Fibroblast of pulmonary artery (primary cell): Measurements from ENCODE around the gene KIF16B.

Source experiments
- DNase-seq: peaks from one replicate; pipeline ENCODE4 v3.0.0-alpha.2; 2010; ENCODE audit warnings: low read depth
- H3K4me3 ChIP-seq: replicated peaks from 2 replicates; pipeline ENCODE4 v1.5.1; 2011; ENCODE audit warnings: low read depth, mild to moderate bottlenecking, control low read depth, low read length, moderate library complexity
- TF ChIP-seq, protein P1 (sequence below): IDR thresholded peaks from 2 replicates; pipeline ENCODE4 v1.5.1; 2011; ENCODE audit warnings: mild to moderate bottlenecking, control low read depth, low read length, inconsistent platforms; ENCODE audit errors: missing control alignments

Gene KIF16B, protein sequence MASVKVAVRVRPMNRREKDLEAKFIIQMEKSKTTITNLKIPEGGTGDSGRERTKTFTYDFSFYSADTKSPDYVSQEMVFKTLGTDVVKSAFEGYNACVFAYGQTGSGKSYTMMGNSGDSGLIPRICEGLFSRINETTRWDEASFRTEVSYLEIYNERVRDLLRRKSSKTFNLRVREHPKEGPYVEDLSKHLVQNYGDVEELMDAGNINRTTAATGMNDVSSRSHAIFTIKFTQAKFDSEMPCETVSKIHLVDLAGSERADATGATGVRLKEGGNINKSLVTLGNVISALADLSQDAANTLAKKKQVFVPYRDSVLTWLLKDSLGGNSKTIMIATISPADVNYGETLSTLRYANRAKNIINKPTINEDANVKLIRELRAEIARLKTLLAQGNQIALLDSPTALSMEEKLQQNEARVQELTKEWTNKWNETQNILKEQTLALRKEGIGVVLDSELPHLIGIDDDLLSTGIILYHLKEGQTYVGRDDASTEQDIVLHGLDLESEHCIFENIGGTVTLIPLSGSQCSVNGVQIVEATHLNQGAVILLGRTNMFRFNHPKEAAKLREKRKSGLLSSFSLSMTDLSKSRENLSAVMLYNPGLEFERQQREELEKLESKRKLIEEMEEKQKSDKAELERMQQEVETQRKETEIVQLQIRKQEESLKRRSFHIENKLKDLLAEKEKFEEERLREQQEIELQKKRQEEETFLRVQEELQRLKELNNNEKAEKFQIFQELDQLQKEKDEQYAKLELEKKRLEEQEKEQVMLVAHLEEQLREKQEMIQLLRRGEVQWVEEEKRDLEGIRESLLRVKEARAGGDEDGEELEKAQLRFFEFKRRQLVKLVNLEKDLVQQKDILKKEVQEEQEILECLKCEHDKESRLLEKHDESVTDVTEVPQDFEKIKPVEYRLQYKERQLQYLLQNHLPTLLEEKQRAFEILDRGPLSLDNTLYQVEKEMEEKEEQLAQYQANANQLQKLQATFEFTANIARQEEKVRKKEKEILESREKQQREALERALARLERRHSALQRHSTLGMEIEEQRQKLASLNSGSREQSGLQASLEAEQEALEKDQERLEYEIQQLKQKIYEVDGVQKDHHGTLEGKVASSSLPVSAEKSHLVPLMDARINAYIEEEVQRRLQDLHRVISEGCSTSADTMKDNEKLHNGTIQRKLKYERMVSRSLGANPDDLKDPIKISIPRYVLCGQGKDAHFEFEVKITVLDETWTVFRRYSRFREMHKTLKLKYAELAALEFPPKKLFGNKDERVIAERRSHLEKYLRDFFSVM (N-terminal part only)

DNA sequence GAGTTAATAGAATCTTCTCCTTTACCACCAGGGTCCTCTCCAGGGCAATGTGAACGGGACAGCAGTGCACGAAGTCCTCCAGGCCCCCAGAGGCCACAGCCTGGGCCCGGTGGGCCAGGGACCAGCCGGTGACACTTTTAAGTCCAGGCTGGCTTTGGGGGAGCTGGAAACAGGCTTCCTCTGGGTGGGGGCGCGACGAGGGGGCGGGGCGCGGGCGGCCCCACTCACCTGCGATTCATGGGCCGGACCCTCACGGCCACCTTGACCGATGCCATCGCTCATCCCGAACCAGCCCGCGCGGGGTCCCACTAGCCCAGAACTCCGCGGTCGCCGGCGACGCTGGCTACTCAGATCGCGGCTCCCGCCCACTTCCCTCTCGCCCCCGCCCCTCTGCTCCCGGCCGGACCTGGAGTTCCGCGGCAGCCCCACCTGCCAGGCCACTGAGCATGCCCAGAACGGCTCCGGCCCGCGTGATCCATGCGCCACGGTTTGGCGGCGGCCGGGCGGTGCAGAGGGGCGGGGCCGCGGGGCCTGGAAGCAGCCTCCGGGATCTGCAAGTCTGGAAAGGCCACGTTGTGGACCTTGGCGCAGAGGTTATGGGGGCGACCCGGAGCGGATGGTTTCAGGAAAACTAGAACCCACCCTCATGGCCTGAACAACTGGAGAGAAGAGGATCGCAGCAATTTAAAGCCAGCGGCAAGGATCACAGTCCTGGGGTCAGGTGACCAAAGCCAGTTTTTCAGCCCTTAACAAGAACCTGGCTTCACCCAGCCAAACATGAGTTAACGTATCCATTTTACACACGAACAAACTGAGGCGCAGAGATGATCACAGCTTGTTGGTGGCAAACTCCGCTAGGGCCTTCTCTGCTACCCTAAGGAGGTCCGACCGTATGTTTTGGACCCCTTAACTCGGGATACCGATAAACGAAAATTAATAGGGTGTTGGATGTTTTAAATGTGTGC is at the start of gene KIF16B:
Gene KIF16B, minus strand, starts transcription at position 448 of the 965 bp plus-strand sequence. Its CDS starts 173 bp downstream, at position 275.
- peak; percentile 85 for DNase-seq

DNA sequence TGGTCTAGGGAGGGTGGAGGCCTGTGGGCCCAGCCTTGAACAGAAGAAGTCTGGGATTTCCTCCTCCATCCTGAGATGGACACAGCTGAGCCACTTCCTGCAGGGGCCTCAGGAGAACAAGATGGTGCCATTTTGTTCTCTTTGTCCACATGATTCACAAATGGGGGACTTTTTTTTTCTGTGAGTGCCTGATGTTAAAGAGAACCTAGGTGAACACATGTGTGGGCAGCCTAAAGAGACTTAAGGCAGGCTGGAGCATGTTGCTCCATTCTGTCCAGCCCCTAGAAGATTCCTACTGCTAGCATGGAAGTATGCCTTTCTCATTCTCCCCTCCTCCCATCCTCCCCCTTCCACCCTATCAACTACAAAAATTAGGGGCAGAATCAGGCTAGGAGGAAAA is 49.3 kb upstream of the KIF16B start:
- no peak for DNase-seq
- TF ChIP-seq, protein P1, sequence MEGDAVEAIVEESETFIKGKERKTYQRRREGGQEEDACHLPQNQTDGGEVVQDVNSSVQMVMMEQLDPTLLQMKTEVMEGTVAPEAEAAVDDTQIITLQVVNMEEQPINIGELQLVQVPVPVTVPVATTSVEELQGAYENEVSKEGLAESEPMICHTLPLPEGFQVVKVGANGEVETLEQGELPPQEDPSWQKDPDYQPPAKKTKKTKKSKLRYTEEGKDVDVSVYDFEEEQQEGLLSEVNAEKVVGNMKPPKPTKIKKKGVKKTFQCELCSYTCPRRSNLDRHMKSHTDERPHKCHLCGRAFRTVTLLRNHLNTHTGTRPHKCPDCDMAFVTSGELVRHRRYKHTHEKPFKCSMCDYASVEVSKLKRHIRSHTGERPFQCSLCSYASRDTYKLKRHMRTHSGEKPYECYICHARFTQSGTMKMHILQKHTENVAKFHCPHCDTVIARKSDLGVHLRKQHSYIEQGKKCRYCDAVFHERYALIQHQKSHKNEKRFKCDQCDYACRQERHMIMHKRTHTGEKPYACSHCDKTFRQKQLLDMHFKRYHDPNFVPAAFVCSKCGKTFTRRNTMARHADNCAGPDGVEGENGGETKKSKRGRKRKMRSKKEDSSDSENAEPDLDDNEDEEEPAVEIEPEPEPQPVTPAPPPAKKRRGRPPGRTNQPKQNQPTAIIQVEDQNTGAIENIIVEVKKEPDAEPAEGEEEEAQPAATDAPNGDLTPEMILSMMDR = no peak
- no peak overlapping the region for H3K4me3 ChIP-seq

More for the DNA sequence above, at the start of gene KIF16B:
- TF ChIP-seq, protein P1 = no peak
- H3K4me3 ChIP-seq = peak within 1 kb of the TSS; percentile 75

DNA sequence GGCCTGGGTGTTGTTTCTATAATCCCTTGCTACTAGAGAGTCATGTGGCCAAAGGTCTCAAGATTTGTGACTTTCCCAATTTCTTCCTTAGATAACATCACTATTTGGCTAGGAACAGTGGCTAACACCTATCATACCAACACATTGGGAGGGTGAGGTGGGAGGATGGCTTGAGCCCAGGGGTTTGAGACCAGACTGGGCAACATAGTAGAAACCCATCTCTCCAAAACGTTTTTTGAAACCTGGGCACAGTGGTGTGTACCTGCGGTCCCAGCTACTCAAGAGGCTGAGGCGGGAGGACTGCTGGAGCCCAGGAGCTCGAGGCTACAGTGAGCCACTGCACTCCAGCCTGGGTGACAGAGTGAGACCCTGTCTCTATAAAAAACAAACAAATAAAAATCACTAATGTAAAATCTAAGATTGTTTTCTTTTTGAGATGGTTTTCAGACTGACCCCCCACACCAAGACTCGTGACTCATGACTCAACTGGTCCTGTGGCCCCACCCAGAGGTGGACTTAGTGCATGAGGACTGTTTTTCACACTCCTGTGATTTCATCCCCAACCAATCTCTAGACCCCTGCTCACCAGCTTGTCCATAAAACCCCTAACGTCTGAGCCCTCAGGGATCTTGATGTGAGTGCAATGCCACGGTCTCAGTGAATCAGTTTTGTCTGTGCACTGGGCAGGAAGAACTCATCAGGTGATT is 48.3 kb upstream of the KIF16B start:
- H3K4me3 ChIP-seq = no peak overlapping the region
- TF ChIP-seq, protein P1 = no peak
- DNase-seq = no peak

DNA sequence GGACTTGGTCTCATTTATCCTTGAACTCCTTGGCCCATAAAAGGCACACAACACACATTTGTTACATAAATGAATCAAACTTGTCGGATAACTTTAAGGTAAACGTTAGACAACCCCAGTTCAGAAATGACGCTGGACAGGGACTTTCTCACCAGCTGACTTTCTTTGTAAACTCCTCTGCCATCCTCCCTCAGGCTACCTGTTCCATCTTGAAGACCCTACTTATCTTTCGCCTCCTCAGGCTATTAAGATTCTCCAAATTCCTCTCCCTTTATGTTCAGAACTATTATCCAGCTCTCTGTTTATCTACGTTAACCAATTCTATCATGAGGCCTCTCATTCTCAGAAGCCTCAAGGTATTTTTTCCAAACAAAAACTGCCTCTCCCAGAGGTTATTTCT is 47.7 kb upstream of the KIF16B start:
- H3K4me3 ChIP-seq = no peak overlapping the region
- TF ChIP-seq, protein P1 = no peak
- no peak for DNase-seq

DNA sequence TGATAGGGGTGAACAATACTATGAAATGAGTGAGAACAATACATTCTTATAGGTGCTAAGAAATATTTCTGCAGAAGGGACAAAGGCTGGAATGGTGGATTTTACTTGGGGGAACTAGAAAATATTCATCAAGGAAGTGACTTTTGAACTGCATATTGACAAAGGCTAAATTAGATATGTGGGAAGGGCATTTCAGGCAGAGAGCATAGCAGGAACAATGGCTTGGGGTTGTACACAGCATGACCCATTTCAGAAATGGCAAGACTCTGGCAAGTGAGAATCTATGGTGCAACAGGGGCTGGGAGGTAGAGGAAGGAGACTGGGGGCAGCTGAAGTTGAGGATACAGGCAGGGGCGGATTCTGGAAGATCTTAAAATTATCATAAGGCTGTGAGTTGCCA is 46.7 kb upstream of the KIF16B start:
- H3K4me3 ChIP-seq = no peak overlapping the region
- no peak for DNase-seq
- TF ChIP-seq, protein P1 = no peak
